IPS-15b (cell line): ENCODE results near the gene DOCK8.

ENCODE experiments used
- H3K27me3 ChIP-seq: one replicate; pipeline ENCODE4 v1.6.1; 2013; ENCODE audit warnings: low read length; ENCODE audit not compliant: control insufficient read depth, insufficient read depth
- H3K36me3 ChIP-seq: one replicate; pipeline ENCODE4 v1.6.1; 2013; ENCODE audit warnings: low read length; ENCODE audit not compliant: control insufficient read depth, insufficient read depth
- H3K4me1 ChIP-seq: one replicate; pipeline ENCODE4 v1.6.1; 2013; ENCODE audit warnings: mild to moderate bottlenecking, low read length; ENCODE audit not compliant: control insufficient read depth, insufficient read depth
- H3K4me3 ChIP-seq: one replicate; pipeline ENCODE4 v1.5.1; 2013; ENCODE audit warnings: low read depth, low read length
- H3K9ac ChIP-seq: one replicate; pipeline ENCODE4 v1.6.1; 2013; ENCODE audit warnings: low read depth, mild to moderate bottlenecking, low read length
- H3K9me3 ChIP-seq: one replicate; pipeline ENCODE4 v1.6.1; 2013; ENCODE audit warnings: mild to moderate bottlenecking, low read length; ENCODE audit not compliant: control insufficient read depth, insufficient read depth

The DOCK8 gene

DNA sequence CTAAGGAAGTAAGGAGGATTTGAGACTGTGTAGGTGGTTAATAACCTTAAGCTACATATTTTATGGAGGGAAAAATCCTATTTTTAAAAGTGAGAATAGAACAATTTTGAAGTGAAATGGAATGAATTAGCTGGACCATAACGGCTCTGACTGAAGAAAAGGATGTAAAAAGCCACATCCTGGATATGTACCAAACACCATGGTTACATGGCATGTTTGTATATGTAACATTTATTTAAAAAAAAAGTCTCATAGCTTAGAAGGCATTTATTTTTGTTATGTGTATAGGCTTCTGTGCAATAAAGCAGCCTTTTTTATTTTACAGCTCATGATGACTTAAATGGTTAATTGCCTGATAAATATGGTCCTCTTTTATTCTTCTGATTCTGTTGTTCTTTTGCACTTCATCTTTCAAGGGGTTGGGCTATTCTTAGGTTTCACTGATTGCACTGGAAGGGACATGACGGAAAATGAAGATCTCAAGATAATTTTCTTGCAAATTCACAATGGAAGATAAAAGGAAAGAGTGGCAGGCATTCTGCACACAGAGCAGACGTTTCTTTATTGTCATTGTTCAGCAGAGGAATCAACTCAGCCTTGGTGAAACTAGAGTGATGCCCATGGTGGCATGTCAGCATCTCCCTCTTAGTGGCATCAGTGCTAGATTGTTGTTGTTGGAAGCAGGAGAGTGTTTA is 63.1 kb downstream of the DOCK8 start:
- no peaks in the 10 kb centered on the region for H3K36me3 ChIP-seq

GRCh38 chr9:278651-279050 is 64.0 kb downstream of the DOCK8 start:
- Histone ChIP-seq H3K9me3 (no peaks in the 10 kb centered on the region), H3K4me3 (no peak overlapping the region), H3K9ac (no peak overlapping the region), H3K27me3 (no peaks in the 10 kb centered on the region), H3K4me1 (no peaks in the 10 kb centered on the region), H3K36me3 (no peaks in the 10 kb centered on the region)

More for the DNA sequence above, 63.1 kb downstream of the DOCK8 start:
- no peaks in the 10 kb centered on the region for H3K27me3 ChIP-seq
- H3K4me1 ChIP-seq: no peaks in the 10 kb centered on the region
- no peak overlapping the region for H3K4me3 ChIP-seq
- no peak overlapping the region for H3K9ac ChIP-seq
- H3K9me3 ChIP-seq: no peaks in the 10 kb centered on the region

DNA sequence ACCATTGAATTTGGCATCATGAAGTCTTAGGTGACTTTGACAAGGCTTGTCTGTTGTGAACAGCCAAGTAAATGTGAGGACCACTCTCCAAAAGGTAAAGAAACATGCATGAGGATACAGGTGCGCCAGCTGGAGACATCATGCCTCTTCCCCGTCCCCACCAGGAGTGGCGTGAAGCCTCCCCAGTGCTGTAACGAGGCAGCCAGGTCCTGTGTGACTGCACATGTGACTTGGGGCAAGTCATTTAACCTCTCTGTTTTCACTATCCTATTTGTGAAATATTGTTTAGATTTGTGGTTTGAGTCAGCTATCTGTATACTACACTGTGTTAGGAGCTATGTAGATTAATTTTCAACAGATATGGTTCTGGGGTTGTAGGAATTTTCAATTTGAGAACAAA is 65.0 kb downstream of the DOCK8 start:
- Histone ChIP-seq H3K9me3 (no peaks in the 10 kb centered on the region), H3K4me3 (no peak overlapping the region), H3K9ac (no peak overlapping the region), H3K4me1 (no peaks in the 10 kb centered on the region), H3K36me3 (no peaks in the 10 kb centered on the region), H3K27me3 (no peaks in the 10 kb centered on the region)

- Histone ChIP-seq H3K4me3 (no peak overlapping the region), H3K27me3 (no peaks in the 10 kb centered on the region), H3K4me1 (no peaks in the 10 kb centered on the region), H3K9ac (no peak overlapping the region), H3K9me3 (no peaks in the 10 kb centered on the region), H3K36me3 (no peaks in the 10 kb centered on the region)
Observed at GRCh38 chr9:281741-282645, 67.3 kb downstream of the DOCK8 start.

DNA sequence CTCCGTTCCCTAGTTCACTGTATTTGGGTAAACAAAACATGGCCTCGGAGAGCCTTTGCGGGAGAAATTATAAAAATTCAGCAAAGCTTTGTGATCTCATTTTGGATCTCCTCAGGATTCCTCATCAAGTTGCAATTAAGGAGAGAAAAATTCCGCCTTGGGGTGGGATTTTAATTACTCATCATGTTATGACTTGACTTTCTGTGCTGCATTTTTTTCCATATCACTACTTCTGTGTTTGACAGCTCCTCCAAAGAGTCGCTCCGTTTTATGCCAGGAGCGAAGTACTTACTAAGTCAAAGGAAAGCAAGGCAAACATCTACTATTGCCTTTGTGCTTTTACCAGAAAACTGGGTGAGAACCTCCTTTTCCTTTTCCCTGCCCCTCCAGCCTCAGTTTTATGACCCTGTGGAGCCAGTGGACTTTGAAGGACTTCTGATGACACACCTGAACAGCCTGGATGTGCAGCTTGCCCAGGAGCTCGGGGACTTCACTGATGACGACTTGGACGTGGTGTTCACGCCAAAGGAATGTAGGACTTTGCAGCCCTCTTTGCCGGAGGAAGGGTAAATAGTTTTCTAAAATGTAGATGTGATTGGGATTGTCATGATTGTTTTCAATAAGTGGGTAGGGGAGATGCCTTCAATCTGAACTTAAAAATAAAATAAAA is 71.5 kb downstream of the DOCK8 start:
- Histone ChIP-seq H3K4me1 (no peaks in the 10 kb centered on the region), H3K9me3 (no peaks in the 10 kb centered on the region), H3K9ac (no peak overlapping the region), H3K4me3 (no peak overlapping the region), H3K36me3 (no peaks in the 10 kb centered on the region), H3K27me3 (no peaks in the 10 kb centered on the region)

DNA sequence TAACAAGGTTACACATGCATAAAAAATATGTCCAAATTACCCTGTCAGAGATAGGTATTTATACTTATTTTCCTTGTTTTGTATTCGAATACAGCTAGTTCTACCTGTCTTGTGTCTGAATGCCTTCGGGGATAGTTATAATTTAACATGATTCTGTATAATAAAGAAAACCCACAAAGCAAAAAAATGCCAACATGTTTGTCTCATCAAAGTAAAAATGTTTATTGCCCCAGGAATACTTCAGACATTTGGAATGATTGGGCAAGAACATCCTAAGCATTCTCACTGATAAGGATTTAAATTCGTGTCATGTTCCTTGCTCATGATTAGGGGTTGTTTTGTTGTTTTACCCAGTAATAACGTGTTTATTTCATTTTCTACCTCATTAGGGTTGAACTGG is 74.5 kb downstream of the DOCK8 start:
- Histone ChIP-seq H3K27me3 (no peaks in the 10 kb centered on the region), H3K9me3 (no peaks in the 10 kb centered on the region), H3K4me3 (no peak overlapping the region), H3K4me1 (no peaks in the 10 kb centered on the region), H3K9ac (no peak overlapping the region), H3K36me3 (no peaks in the 10 kb centered on the region)

GRCh38 chr9:292915-293314 is 78.2 kb downstream of the DOCK8 start:
- Histone ChIP-seq H3K4me3 (no peak overlapping the region), H3K4me1 (no peaks in the 10 kb centered on the region), H3K9me3 (no peaks in the 10 kb centered on the region), H3K27me3 (no peaks in the 10 kb centered on the region), H3K9ac (no peak overlapping the region), H3K36me3 (no peaks in the 10 kb centered on the region)

- no peaks in the 10 kb centered on the region for H3K4me1 ChIP-seq
Observed at GRCh38 chr9:295576-295975, 80.9 kb downstream of the DOCK8 start.

DNA sequence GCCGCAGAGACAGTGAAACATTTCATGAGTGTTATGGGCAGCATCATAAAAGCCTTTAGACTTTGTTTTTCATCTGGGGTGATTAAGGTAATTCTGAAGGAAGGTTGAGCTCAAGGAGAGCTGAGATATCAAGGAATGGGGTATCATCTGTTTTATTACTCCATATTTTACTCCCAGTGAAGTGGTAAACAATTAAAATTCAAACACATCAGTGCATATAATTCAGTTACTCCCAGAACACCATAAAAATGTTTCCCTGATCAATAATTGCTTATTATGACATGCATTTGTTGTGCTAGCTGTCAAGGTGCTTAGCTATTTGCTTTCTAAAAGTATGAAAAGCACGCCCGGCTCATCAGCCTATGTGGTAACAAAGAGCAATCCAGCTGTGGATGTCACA is 81.7 kb downstream of the DOCK8 start:
- Histone ChIP-seq H3K36me3 (no peaks in the 10 kb centered on the region), H3K4me1 (no peaks in the 10 kb centered on the region), H3K4me3 (no peak overlapping the region), H3K9me3 (no peaks in the 10 kb centered on the region), H3K9ac (no peak overlapping the region), H3K27me3 (no peaks in the 10 kb centered on the region)

More at GRCh38 chr9:295576-295975, 80.9 kb downstream of the DOCK8 start:
- Histone ChIP-seq H3K36me3 (no peaks in the 10 kb centered on the region), H3K9ac (no peak overlapping the region), H3K4me3 (no peak overlapping the region), H3K27me3 (no peaks in the 10 kb centered on the region), H3K9me3 (no peaks in the 10 kb centered on the region)

DNA sequence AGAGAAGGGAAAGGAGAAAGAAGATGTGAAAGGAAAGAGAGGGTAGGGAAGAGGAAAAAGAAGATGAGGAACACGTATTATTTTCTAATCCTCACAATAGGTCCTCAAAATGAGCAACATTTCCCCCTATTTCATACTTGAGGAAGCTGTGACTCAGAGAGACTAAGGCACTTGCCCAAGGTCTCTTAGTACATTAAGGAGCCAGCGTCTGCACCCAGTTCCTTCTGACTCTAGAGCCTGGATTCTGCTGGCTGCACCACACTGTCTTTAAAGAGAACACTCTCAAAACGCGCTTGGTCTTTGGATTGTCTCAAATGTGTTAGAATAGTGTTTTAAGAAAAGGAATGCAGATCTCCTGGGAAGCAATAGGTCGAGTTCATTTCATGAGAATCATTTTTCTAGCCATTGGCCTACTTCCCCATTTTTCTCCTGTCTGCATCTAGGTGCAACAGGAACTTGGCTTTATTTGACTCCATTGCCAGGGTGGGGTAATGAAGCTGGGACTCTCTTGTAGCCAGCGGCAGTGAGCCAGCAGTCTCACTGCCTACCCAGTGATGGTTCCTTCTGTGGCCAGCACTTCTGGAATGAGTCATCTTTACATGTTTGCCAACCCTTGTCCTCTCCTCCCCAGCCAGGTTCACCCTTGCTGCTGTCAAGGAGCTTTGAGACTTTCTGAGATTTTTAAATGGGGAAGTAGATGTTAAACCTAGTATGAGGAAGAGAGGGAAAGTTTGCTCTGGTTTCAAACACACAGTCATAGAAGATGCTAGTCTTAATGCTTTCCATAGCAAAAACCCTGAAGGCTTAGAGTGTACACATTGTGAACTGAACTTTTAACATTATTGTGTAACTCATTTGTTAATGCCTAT is 82.7 kb downstream of the DOCK8 start:
- Histone ChIP-seq H3K9ac (no peak overlapping the region), H3K4me1 (no peaks in the 10 kb centered on the region), H3K27me3 (no peaks in the 10 kb centered on the region), H3K4me3 (no peak overlapping the region), H3K9me3 (no peaks in the 10 kb centered on the region), H3K36me3 (no peaks in the 10 kb centered on the region)

DNA sequence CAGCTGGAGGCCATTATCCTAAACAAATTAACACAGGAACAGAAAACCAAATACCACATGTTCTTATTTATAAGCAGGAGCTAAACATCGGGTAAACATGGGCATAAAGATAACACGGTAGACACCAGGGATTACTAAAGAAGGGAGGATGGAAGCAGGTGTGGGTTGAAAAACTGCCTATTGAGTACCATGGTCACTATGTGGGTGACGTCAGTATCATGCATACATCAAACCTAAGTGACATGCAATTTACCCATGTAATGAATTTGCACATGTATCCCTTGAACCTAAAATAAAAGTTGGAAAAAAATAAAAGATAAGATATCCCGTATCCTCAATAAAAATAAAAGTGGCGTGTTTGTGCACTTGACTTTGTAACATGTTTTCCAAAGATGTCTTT is 88.8 kb downstream of the DOCK8 start:
- H3K9me3 ChIP-seq: no peaks in the 10 kb centered on the region
- H3K9ac ChIP-seq: no peak overlapping the region
- no peak overlapping the region for H3K4me3 ChIP-seq
- H3K4me1 ChIP-seq: no peaks in the 10 kb centered on the region
- no peaks in the 10 kb centered on the region for H3K36me3 ChIP-seq
- no peaks in the 10 kb centered on the region for H3K27me3 ChIP-seq
